Measurements from ENCODE around the gene ZNF346.
A peak's percentile ranks its signal among the peaks of the same experiment; 100 is the strongest.

ZNF346 gene

GRCh38 chr5:177080265-177080664 lies 57.8 kb downstream of the ZNF346 start:
- H3K4me3 ChIP-seq (ENCODE audit: low read depth, low read length) = no peak overlapping the region
- no peak for DNase-seq (ENCODE audit: low read depth)
- TF ChIP-seq, protein P1, sequence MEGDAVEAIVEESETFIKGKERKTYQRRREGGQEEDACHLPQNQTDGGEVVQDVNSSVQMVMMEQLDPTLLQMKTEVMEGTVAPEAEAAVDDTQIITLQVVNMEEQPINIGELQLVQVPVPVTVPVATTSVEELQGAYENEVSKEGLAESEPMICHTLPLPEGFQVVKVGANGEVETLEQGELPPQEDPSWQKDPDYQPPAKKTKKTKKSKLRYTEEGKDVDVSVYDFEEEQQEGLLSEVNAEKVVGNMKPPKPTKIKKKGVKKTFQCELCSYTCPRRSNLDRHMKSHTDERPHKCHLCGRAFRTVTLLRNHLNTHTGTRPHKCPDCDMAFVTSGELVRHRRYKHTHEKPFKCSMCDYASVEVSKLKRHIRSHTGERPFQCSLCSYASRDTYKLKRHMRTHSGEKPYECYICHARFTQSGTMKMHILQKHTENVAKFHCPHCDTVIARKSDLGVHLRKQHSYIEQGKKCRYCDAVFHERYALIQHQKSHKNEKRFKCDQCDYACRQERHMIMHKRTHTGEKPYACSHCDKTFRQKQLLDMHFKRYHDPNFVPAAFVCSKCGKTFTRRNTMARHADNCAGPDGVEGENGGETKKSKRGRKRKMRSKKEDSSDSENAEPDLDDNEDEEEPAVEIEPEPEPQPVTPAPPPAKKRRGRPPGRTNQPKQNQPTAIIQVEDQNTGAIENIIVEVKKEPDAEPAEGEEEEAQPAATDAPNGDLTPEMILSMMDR (IDR thresholded peaks at IDR 0.05; ENCODE audit: control insufficient read depth, extremely low read depth, insufficient read depth) = no peak

DNA sequence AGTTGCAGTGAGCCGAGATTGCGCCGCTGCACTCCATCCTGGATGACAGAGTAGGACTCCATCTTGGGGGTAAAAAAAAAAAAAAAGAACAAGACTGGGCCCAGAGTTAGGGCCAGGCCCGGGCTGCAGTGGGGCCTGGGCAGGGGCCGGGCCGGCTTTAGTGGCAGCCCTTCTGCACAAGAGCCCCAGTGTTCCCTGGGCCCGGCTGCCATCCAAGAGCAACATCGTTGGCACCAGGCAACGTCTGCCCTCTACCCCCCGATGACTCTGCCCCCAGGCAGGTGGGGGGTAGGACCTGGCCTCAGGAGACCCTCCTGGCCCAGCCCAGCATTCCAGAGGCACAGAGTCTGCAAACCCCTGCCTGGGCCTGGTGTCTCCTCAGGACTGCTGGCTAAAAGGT lies 59.4 kb downstream of the ZNF346 start:
- H3K4me3 ChIP-seq (ENCODE audit: low read depth, low read length) = no peak overlapping the region
- TF ChIP-seq, protein P1 (IDR thresholded peaks at IDR 0.05; ENCODE audit: control insufficient read depth, extremely low read depth, insufficient read depth) = no peak
- no peak for DNase-seq (ENCODE audit: low read depth)

- TF ChIP-seq, protein P1 (IDR thresholded peaks at IDR 0.05; ENCODE audit: control insufficient read depth, extremely low read depth, insufficient read depth) = no peak
- H3K4me3 ChIP-seq (ENCODE audit: low read depth, low read length) = no peak overlapping the region
- DNase-seq (ENCODE audit: low read depth) = no peak
Measured at GRCh38 chr5:177083357-177083756, 60.9 kb downstream of the ZNF346 start.

- no peak overlapping the region for H3K4me3 ChIP-seq (ENCODE audit: low read depth, low read length)
- no peak for DNase-seq (ENCODE audit: low read depth)
- TF ChIP-seq, protein P1 (IDR thresholded peaks at IDR 0.05; ENCODE audit: control insufficient read depth, extremely low read depth, insufficient read depth) = no peak
Measured at GRCh38 chr5:177084175-177084574, 61.7 kb downstream of the ZNF346 start.

DNA sequence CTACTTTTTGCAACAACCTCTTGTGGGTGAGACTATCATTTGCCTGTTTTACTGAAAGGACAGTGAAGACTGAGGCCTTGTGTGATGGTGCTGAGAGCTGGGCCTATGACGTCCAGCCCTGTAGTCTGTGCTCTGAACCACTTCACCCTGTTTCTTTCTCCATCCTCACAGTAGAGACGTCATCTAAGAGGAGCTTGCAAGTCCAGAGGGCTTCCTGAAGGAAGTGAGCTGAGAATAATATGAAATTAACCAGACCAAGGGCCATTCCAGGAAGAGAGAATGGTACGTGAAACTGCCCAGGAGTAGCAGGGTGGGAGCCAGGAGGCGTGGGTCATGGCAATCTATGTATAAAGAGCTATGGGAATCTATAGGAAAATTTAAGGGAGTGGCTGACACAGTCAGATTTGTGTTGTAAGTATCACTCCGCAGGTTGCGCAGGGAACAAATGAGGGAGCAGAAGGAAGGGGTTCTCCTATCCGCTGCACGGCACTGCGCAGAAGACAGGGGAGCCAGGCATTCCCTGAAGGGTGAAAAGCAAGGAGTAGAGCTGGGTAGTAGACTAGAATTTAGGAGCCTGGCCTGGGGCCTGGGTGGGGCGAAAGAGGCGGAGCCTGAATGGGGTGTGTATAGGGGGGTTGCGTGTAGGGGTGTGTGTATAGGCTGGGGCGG lies 63.6 kb downstream of the ZNF346 start:
- no peak for DNase-seq (ENCODE audit: low read depth)
- no peak overlapping the region for H3K4me3 ChIP-seq (ENCODE audit: low read depth, low read length)
- TF ChIP-seq, protein P1 (IDR thresholded peaks at IDR 0.05; ENCODE audit: control insufficient read depth, extremely low read depth, insufficient read depth) = no peak

- H3K4me3 ChIP-seq (ENCODE audit: low read depth, low read length) = peak within 1 kb of the TSS; percentile 54
- DNase-seq (ENCODE audit: low read depth) = peak; percentile 11
- TF ChIP-seq, protein P1 (IDR thresholded peaks at IDR 0.05; ENCODE audit: control insufficient read depth, extremely low read depth, insufficient read depth) = peak; percentile 52
Measured at GRCh38 chr5:177086654-177087397, 64.3 kb downstream of the ZNF346 start, which contains the start of gene FGFR4. Gene FGFR4 (plus strand): TSS chr5:177086915. CDS start chr5:177089603, 2,688 bp downstream.

Data from LNCaP clone FGC (cell line).